ENCODE data around the gene SMIM34. TPM values are rescaled to one million over a fixed set of nuclear protein-coding genes. Genes with fewer than 3 reads are reported as not detected.
"Not testable (repeated sequence)": the region's sequence is repeated elsewhere in the genome, so short reads cannot be mapped to it uniquely, and the experiment has no call there.

SMIM34 gene
- total RNA-seq, 2 donors from 2014 or later: not detected

GRCh38 chr21:34374940-34375618 is 48.7 kb downstream of the SMIM34 start, which contains the start of gene SMIM11:
SMIM11 (plus strand) TSS chr21:34375507; CDS start chr21:34379505, 3,998 bp downstream.
- not testable (repeated sequence) for H3K9me3 ChIP-seq (ENCODE audit: control insufficient read depth, low read length); H3K4me3 ChIP-seq (ENCODE audit: low read length); H3K36me3 Mint-ChIP-seq (ENCODE audit: low read depth); H3K4me3 Mint-ChIP-seq; H3K27me3 ChIP-seq (ENCODE audit: control insufficient read depth, insufficient read depth, low read length, poor library complexity, severe bottlenecking); H3K4me1 ChIP-seq (ENCODE audit: control insufficient read depth, insufficient read depth, low read length); H3K36me3 ChIP-seq (ENCODE audit: control insufficient read depth, insufficient read depth, low read length); H3K4me1 Mint-ChIP-seq; H3K27ac ChIP-seq (ENCODE audit: low read depth, low read length); H3K9me3 Mint-ChIP-seq; H3K27me3 Mint-ChIP-seq (ENCODE audit: insufficient read depth); DNase-seq; H3K9ac ChIP-seq (ENCODE audit: extremely low read depth, low read length, poor library complexity, severe bottlenecking); H3K27ac Mint-ChIP-seq
- WGBS, 2 experiments (ENCODE audit: insufficient coverage in 1 of 2, insufficient read length in 1 of 2): no CpG with 5 or more reads among the region's 49 CpGs

- not testable (repeated sequence) for DNase-seq; H3K9ac ChIP-seq (ENCODE audit: extremely low read depth, low read length, poor library complexity, severe bottlenecking); H3K4me3 Mint-ChIP-seq; H3K27me3 ChIP-seq (ENCODE audit: control insufficient read depth, insufficient read depth, low read length, poor library complexity, severe bottlenecking); H3K4me3 ChIP-seq (ENCODE audit: low read length); H3K27me3 Mint-ChIP-seq (ENCODE audit: insufficient read depth); H3K4me1 ChIP-seq (ENCODE audit: control insufficient read depth, insufficient read depth, low read length); H3K27ac Mint-ChIP-seq; H3K36me3 ChIP-seq (ENCODE audit: control insufficient read depth, insufficient read depth, low read length); H3K36me3 Mint-ChIP-seq (ENCODE audit: low read depth); H3K9me3 ChIP-seq (ENCODE audit: control insufficient read depth, low read length); H3K9me3 Mint-ChIP-seq; H3K27ac ChIP-seq (ENCODE audit: low read depth, low read length); H3K4me1 Mint-ChIP-seq
- WGBS, 2 experiments (ENCODE audit: insufficient coverage in 1 of 2, insufficient read length in 1 of 2): no CpG with 5 or more reads among the region's 8 CpGs
Measured at GRCh38 chr21:34374462-34374861, 49.3 kb downstream of the SMIM34 start.

GRCh38 chr21:34372321-34372720 is 51.4 kb downstream of the SMIM34 start:
- Histone ChIP-seq H3K4me1 (ENCODE audit: control insufficient read depth, insufficient read depth, low read length) (no peaks in the 10 kb centered on the region), H3K9ac (ENCODE audit: extremely low read depth, low read length, poor library complexity, severe bottlenecking) (no peak overlapping the region), H3K27ac (ENCODE audit: low read depth, low read length) (no peak overlapping the region), H3K36me3 (ENCODE audit: control insufficient read depth, insufficient read depth, low read length) (no peaks in the 10 kb centered on the region), H3K27me3 (ENCODE audit: control insufficient read depth, insufficient read depth, low read length, poor library complexity, severe bottlenecking) (no peaks in the 10 kb centered on the region), H3K9me3 (ENCODE audit: control insufficient read depth, low read length) (no peaks in the 10 kb centered on the region), H3K4me3 (ENCODE audit: low read length) (no peak overlapping the region)
- H3K27ac Mint-ChIP-seq: no peak overlapping the region
- peak; percentile 16 for DNase-seq
- peaks cover 3% of the 10 kb centered on the region for H3K4me1 Mint-ChIP-seq
- no peaks in the 10 kb centered on the region for H3K9me3 Mint-ChIP-seq
- no peak for TF ChIP-seq CTCF (conservative IDR thresholded peaks at IDR 0.05)
- H3K36me3 Mint-ChIP-seq (ENCODE audit: low read depth): no peaks in the 10 kb centered on the region
- H3K27me3 Mint-ChIP-seq (ENCODE audit: insufficient read depth): peaks cover 7% of the 10 kb centered on the region
- H3K4me3 Mint-ChIP-seq: no peak overlapping the region
- WGBS, 2 experiments (ENCODE audit: insufficient coverage in 1 of 2, insufficient read length in 1 of 2): 79 to 100% methylated on average over 2 to 5 of the region's 5 CpGs

- Histone ChIP-seq H3K36me3 (ENCODE audit: control insufficient read depth, insufficient read depth, low read length) (no peaks in the 10 kb centered on the region), H3K4me1 (ENCODE audit: control insufficient read depth, insufficient read depth, low read length) (no peaks in the 10 kb centered on the region), H3K27me3 (ENCODE audit: control insufficient read depth, insufficient read depth, low read length, poor library complexity, severe bottlenecking) (no peaks in the 10 kb centered on the region), H3K4me3 (ENCODE audit: low read length) (no peak overlapping the region), H3K9me3 (ENCODE audit: control insufficient read depth, low read length) (no peaks in the 10 kb centered on the region), H3K27ac (ENCODE audit: low read depth, low read length) (no peak overlapping the region), H3K9ac (ENCODE audit: extremely low read depth, low read length, poor library complexity, severe bottlenecking) (no peak overlapping the region)
- TF ChIP-seq CTCF (conservative IDR thresholded peaks at IDR 0.05): no peak
- Mint-ChIP-seq H3K4me3 (no peak overlapping the region), H3K4me1 (peaks cover 12% of the 10 kb centered on the region), H3K9me3 (no peaks in the 10 kb centered on the region), H3K27me3 (ENCODE audit: insufficient read depth) (peaks cover 7% of the 10 kb centered on the region), H3K27ac (no peak overlapping the region), H3K36me3 (ENCODE audit: low read depth) (no peaks in the 10 kb centered on the region)
- 78% methylated on average over 1 of the region's 1 CpG; no CpG with 5 or more reads in 1 of the 2 experiments for WGBS, 2 experiments (ENCODE audit: insufficient coverage in 1 of 2, insufficient read length in 1 of 2)
- no peak for DNase-seq
Measured at GRCh38 chr21:34369741-34370140, 54.0 kb downstream of the SMIM34 start.

Other genes starting within 250 kb of the SMIM34 start
- gene KCNE2, start 59.9 kb downstream of the SMIM34 start, total RNA-seq: 1 to 10 TPM in 1 of 2 donors, under 1 TPM in 1; 0.59 to 3.8 TPM
- 10 to 100 TPM in 1 of 2 donors, 1 to 10 TPM in 1; 2.4 to 10.5 TPM for gene SMIM11, start 48.4 kb downstream of the SMIM34 start, total RNA-seq
- under 1 TPM in 1 of 2 donors, not detected in 1; 0.24 TPM for gene KCNE1, start 88.3 kb upstream of the SMIM34 start, total RNA-seq
- gene RCAN1, start 191.2 kb upstream of the SMIM34 start, total RNA-seq: 1 to 10 TPM; 6.1 to 6.7 TPM
- gene CLIC6, start 245.0 kb upstream of the SMIM34 start, total RNA-seq: 1 to 10 TPM; 1.7 to 2.4 TPM